Ramos (cell line): ENCODE results near the gene DNAH8.

Experiments used
- in situ Hi-C: fragments of 300-500 bp; cut with MboI; formaldehyde crosslinking; loops from one replicate; pipeline ENCODE4 v1.14.3; 2022; ENCODE audit warnings: low sequenced_read_pairs; ENCODE audit not compliant: unreplicated experiment

DNAH8 gene

GRCh38 chr6:39079197-39080125, 364.4 kb downstream of the DNAH8 start:
- in situ Hi-C loops, result no loop called here
